ENCODE data around the gene MARCKS. TPM values are rescaled to one million over a fixed set of nuclear protein-coding genes. Genes with fewer than 3 reads are reported as not detected.
A peak's percentile ranks its signal among the peaks of the same experiment; 100 is the strongest.

The MARCKS gene
- total and polyA plus RNA-seq, 12 donors: 6.7 to 65.2 (median 15.6) TPM

DNA sequence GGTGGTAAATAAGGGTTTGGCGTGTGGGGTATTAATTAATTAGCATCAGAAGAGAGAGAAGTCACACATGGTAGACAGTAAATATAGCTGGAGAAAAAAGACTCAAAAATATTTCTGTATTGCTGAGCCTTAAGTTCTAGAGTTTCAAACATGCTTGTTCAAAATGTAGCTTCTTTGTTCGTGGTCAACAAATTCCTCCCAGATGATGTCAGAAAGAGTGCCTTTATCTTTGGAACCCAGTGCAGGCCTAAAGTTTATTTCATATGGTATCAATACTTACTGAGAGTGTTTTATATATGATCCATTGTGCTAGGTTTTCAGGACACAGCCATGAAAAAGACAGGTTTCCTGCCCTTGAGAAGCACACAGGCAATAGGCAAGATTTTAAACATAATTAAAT is 18.3 kb downstream of the MARCKS start:
- no peaks in the 10 kb centered on the region for H3K27me3 ChIP-seq
- intact Hi-C loops (cut with DNase I): loop anchor here in 1 of 10 donors (10.0 kb wide), 1 partner anchor 1091 kb away; no protein-coding TSS in a partner anchor
- H3K27ac ChIP-seq: no peak overlapping the region

DNA sequence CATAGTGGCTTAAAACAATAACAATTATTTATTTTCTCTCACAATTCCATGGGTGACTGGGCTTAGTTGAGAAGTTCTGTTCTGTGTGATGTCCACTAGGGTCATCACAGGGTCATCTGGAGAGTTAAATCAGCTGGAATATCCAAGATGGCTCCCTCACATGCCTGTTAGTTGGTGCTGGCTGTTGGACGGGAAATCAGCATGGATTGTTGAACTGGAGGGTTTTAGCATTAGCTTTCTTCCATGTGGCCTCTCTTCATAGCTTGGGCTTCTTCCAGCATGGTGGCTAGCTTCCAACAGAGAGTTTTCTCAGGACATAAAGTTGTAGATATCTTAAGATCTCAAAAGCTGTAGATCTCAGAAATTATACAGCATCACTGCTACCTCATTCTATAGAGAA is 19.6 kb downstream of the MARCKS start:
- no peak for ATAC-seq
- intact Hi-C loops (cut with DNase I): loop anchor here in 1 of 10 donors (10.0 kb wide), 1 partner anchor 1092 kb away; no protein-coding TSS in a partner anchor
- Histone ChIP-seq H3K9me3 (no peaks in the 10 kb centered on the region), H3K27me3 (no peaks in the 10 kb centered on the region), H3K4me1 (peaks cover 0 to 18% (median 7%) of the 10 kb centered on the region in 9 donors), H3K4me3 (no peak overlapping the region), H3K27ac (no peak overlapping the region), H3K36me3 (no peaks in the 10 kb centered on the region)
- 69 to 77% methylated on average over 1 of the region's 1 CpG for WGBS, 2 donors
- no peak for DNase-seq
- TF ChIP-seq CTCF (IDR thresholded peaks at IDR 0.05): no peak

More for the DNA sequence above, 18.3 kb downstream of the MARCKS start:
- H3K4me3 ChIP-seq: no peak overlapping the region
- no peak for DNase-seq
- H3K9me3 ChIP-seq: no peaks in the 10 kb centered on the region
- no peak for ATAC-seq
- H3K4me1 ChIP-seq: peaks cover 0 to 18% (median 7%) of the 10 kb centered on the region in 9 donors
- no peak for TF ChIP-seq CTCF (IDR thresholded peaks at IDR 0.05)
- 81 to 92% methylated on average over 2 of the region's 2 CpGs for WGBS, 2 donors
- no peaks in the 10 kb centered on the region for H3K36me3 ChIP-seq

GRCh38 chr6:113879186-113880096 is 22.3 kb downstream of the MARCKS start:
- H3K9me3 ChIP-seq: no peaks in the 10 kb centered on the region
- H3K27ac ChIP-seq: peak overlapping the region in 8 of 10 donors; percentile 3 to 64 (median 38)
- peak in 1 of 2 donors; percentile 54 for DNase-seq
- intact Hi-C loops (cut with DNase I): loop anchor here in 1 of 10 donors (10.0 kb wide), 1 partner anchor 1095 kb away; no protein-coding TSS in a partner anchor
- no peaks in the 10 kb centered on the region for H3K36me3 ChIP-seq
- peaks cover 0 to 18% (median 7%) of the 10 kb centered on the region in 9 donors for H3K4me1 ChIP-seq
- WGBS, 2 donors: 19% methylated on average over 6 of the region's 6 CpGs
- H3K4me3 ChIP-seq: peak overlapping the region in 5 of 10 donors; percentile 1 to 39 (median 14)
- H3K27me3 ChIP-seq: no peaks in the 10 kb centered on the region
- ATAC-seq: peak; percentile 91 to 100 (median 98)
- TF ChIP-seq CTCF (IDR thresholded peaks at IDR 0.05): peak; percentile 45 to 84 (median 72)

GRCh38 chr6:113881478-113881980 is 24.4 kb downstream of the MARCKS start:
- TF ChIP-seq CTCF (IDR thresholded peaks at IDR 0.05): no peak
- Histone ChIP-seq H3K36me3 (no peaks in the 10 kb centered on the region), H3K27me3 (no peaks in the 10 kb centered on the region), H3K4me3 (no peak overlapping the region), H3K9me3 (no peaks in the 10 kb centered on the region), H3K27ac (no peak overlapping the region), H3K4me1 (peaks cover 0 to 18% (median 7%) of the 10 kb centered on the region in 9 donors)
- ATAC-seq (no peak), DNase-seq (no peak)
- intact Hi-C loops (cut with DNase I): no loop called here
- WGBS, 2 donors: 46 to 88% methylated on average over 2 of the region's 2 CpGs

Data from heart right ventricle (tissue), 16 donors.